HepG2 (cell line): ENCODE measurements around the gene KDM7A. TPM values are rescaled to one million over a fixed set of nuclear protein-coding genes. Genes with fewer than 3 reads are reported as not detected.
A peak's percentile ranks its signal among the peaks of the same experiment; 100 is the strongest.

Source experiments
- ATM ChIP-seq: fragments of 450-650 bp; IDR thresholded peaks from 2 replicates; pipeline ENCODE4 v1.7.1; 2017; ENCODE audit warnings: mild to moderate bottlenecking, borderline replicate concordance
- EED ChIP-seq: sonication (generic); formaldehyde crosslinking; IDR thresholded peaks from 2 replicates; pipeline ENCODE4 v1.5.0; 2020; ENCODE audit warnings: mild to moderate bottlenecking, missing genetic modification reagents
- FOXK2 ChIP-seq: fragments of 450-650 bp; IDR thresholded peaks from 2 replicates; pipeline ENCODE4 v1.6.1; 2016
- FOXO4 ChIP-seq: sonication (generic); formaldehyde crosslinking; conservative IDR thresholded peaks from 2 replicates; pipeline ENCODE4 v1.8.1; 2023; ENCODE audit warnings: missing genetic modification reagents
- GPBP1L1 ChIP-seq: sonication (generic); formaldehyde crosslinking; IDR thresholded peaks from 2 replicates; pipeline ENCODE4 v1.5.0; 2020; ENCODE audit warnings: mild to moderate bottlenecking, missing genetic modification reagents
- IRF9 ChIP-seq: sonication (generic); formaldehyde crosslinking; IDR thresholded peaks from 2 replicates; pipeline ENCODE4 v1.8.0; 2022; ENCODE audit warnings: missing genetic modification reagents, mild to moderate bottlenecking, borderline replicate concordance
- KMT2A ChIP-seq: sonication (generic); formaldehyde crosslinking; IDR thresholded peaks from 2 replicates; pipeline ENCODE4 v1.4.0; 2020; ENCODE audit warnings: missing genetic modification reagents
- MXI1 ChIP-seq: IDR thresholded peaks from 3 replicates; pipeline ENCODE4 v1.6.1; 2012; ENCODE audit warnings: low read depth, low read length, inconsistent platforms, borderline replicate concordance
- MYNN ChIP-seq: sonication (generic); formaldehyde crosslinking; IDR thresholded peaks from 2 replicates; pipeline ENCODE4 v1.4.0; 2020; ENCODE audit warnings: mild to moderate bottlenecking, low read depth, missing genetic modification reagents
- NFATC3 ChIP-seq: sonication (generic); formaldehyde crosslinking; IDR thresholded peaks from 2 replicates; pipeline ENCODE4 v1.5.1; 2020; ENCODE audit warnings: mild to moderate bottlenecking, missing genetic modification reagents
- NFYC ChIP-seq: IDR thresholded peaks from 2 replicates; pipeline ENCODE4 v1.6.1; 2016; ENCODE audit warnings: missing genetic modification reagents, missing compliant biosample characterization
- RXRA ChIP-seq: sonication (generic); formaldehyde crosslinking; IDR thresholded peaks from 2 replicates; pipeline ENCODE4 v1.5.1; 2020; ENCODE audit warnings: missing genetic modification reagents
- SIN3B ChIP-seq: fragments of 150-350 bp; IDR thresholded peaks from 2 replicates; pipeline ENCODE4 v1.6.1; 2014; ENCODE audit warnings: low read length
- SPEN ChIP-seq: sonication (generic); formaldehyde crosslinking; IDR thresholded peaks from 2 replicates; pipeline ENCODE4 v1.5.1; 2020; ENCODE audit warnings: low read depth, mild to moderate bottlenecking, missing genetic modification reagents
- TEAD2 ChIP-seq: sonication (generic); formaldehyde crosslinking; IDR thresholded peaks from 2 replicates; pipeline ENCODE4 v1.9.0; 2021; ENCODE audit warnings: missing genetic modification reagents
- WIZ ChIP-seq: sonication (generic); formaldehyde crosslinking; IDR thresholded peaks from 2 replicates; pipeline ENCODE4 v1.5.1; 2020; ENCODE audit warnings: mild to moderate bottlenecking, missing genetic modification reagents
- ZBTB8A ChIP-seq: sonication (generic); formaldehyde crosslinking; IDR thresholded peaks from 2 replicates; pipeline ENCODE4 v1.4.0; 2020; ENCODE audit warnings: mild to moderate bottlenecking, low read depth, missing genetic modification reagents, borderline replicate concordance
- ZFP82 ChIP-seq: sonication (generic); formaldehyde crosslinking; IDR thresholded peaks from 2 replicates; pipeline ENCODE4 v1.5.1; 2020; ENCODE audit warnings: mild to moderate bottlenecking, missing genetic modification reagents, borderline replicate concordance
- ZNF136 ChIP-seq: sonication (generic); formaldehyde crosslinking; IDR thresholded peaks from 2 replicates; pipeline ENCODE4 v1.8.1; 2022; ENCODE audit warnings: low read depth, mild to moderate bottlenecking, moderate library complexity, missing genetic modification reagents
- ZNF143 ChIP-seq: sonication (generic); formaldehyde crosslinking; IDR thresholded peaks from 2 replicates; pipeline ENCODE4 v1.4.0; 2020; ENCODE audit warnings: missing genetic modification reagents
- ZNF274 ChIP-seq: sonication (generic); formaldehyde crosslinking; IDR thresholded peaks from 2 replicates; pipeline ENCODE4 v1.5.1; 2020; ENCODE audit warnings: mild to moderate bottlenecking, missing genetic modification reagents
- ZNF292 ChIP-seq: sonication (generic); formaldehyde crosslinking; IDR thresholded peaks from 2 replicates; pipeline ENCODE4 v1.8.1; 2022; ENCODE audit warnings: mild to moderate bottlenecking, low read depth, missing genetic modification reagents, borderline replicate concordance
- ZNF570 ChIP-seq: sonication (generic); formaldehyde crosslinking; IDR thresholded peaks from 2 replicates; pipeline ENCODE4 v1.4.0; 2020; ENCODE audit warnings: mild to moderate bottlenecking, missing genetic modification reagents, borderline replicate concordance
- ZNF589 ChIP-seq: sonication (generic); formaldehyde crosslinking; conservative IDR thresholded peaks from 2 replicates; pipeline ENCODE4 v1.8.0; 2022; ENCODE audit warnings: mild to moderate bottlenecking, moderate library complexity, missing genetic modification reagents
- ZNF670 ChIP-seq: sonication (generic); formaldehyde crosslinking; IDR thresholded peaks from 2 replicates; pipeline ENCODE4 v1.8.0; 2022; ENCODE audit warnings: mild to moderate bottlenecking, missing genetic modification reagents, borderline replicate concordance
- ZNF720 ChIP-seq: sonication (generic); formaldehyde crosslinking; IDR thresholded peaks from 2 replicates; pipeline ENCODE4 v1.4.0; 2020; ENCODE audit warnings: missing genetic modification reagents
- ZNF841 ChIP-seq: sonication (generic); formaldehyde crosslinking; IDR thresholded peaks from 2 replicates; pipeline ENCODE4 v1.8.1; 2023; ENCODE audit warnings: missing genetic modification reagents, borderline replicate concordance
- ZSCAN12 ChIP-seq: sonication (generic); formaldehyde crosslinking; IDR thresholded peaks from 2 replicates; pipeline ENCODE4 v1.9.0; 2021; ENCODE audit warnings: mild to moderate bottlenecking, missing genetic modification reagents
- ZSCAN29 ChIP-seq: sonication (generic); formaldehyde crosslinking; conservative IDR thresholded peaks from 2 replicates; pipeline ENCODE4 v1.4.0; 2020; ENCODE audit warnings: mild to moderate bottlenecking, missing genetic modification reagents
- polyA plus RNA-seq, 8 experiments: library from polyadenylated mRNA; depleted of rRNA in 3 of 8; stranded (reverse) in 7 of 8; unstranded in 1 of 8; fragments of >200 nt; fragmentation: Illumina TruSeq in 4 of 8; extraction: Trizol in 4 of 8; gene quantifications; 2 replicates each; pipeline versions ENCODE4 v1.2.1 to v1.2.3, GENCODE V29; 2011 to 2016; ENCODE audit warnings: low read depth in 4 of 8, missing spikeins in 1 of 8, mixed read lengths in 1 of 8; ENCODE audit not compliant: insufficient read depth in 1 of 8
- total RNA-seq, 5 experiments: library from RNA; depleted of rRNA; stranded (reverse); fragments of >200 nt; fragmentation: Illumina TruSeq; extraction: Trizol; gene quantifications; 2 replicates each; pipeline ENCODE4 v1.2.3, GENCODE V29; 2016; ENCODE audit warnings: low read depth in 1 of 5

Gene KDM7A
- total and polyA plus RNA-seq, 2 of the 13 experiments (the other 11 are each of a cell fraction or from before 2014, with no cell fraction given) = 10.8 to 16.8 TPM

GRCh38 chr7:140225562-140226249 lies 48.9 kb upstream of the KDM7A start (continued):
- 0 out of 2 replicates have a peak, but pooled peaks have one; percentile 48 for TF ChIP-seq ZSCAN29 (CRISPR knock-in tag)
- TF ChIP-seq ZNF841 (CRISPR knock-in tag) = no peak
- no peak for TF ChIP-seq SPEN (CRISPR knock-in tag)
- TF ChIP-seq ZSCAN12 (CRISPR knock-in tag) = no peak
- no peak for TF ChIP-seq ZNF274
- TF ChIP-seq EED (CRISPR knock-in tag) = no peak
- TF ChIP-seq IRF9 (CRISPR knock-in tag) = no peak
- no peak for TF ChIP-seq ATM
- no peak for TF ChIP-seq MYNN (CRISPR knock-in tag)
- no peak for TF ChIP-seq ZNF136 (CRISPR knock-in tag)
- no peak for TF ChIP-seq FOXO4 (CRISPR knock-in tag)
- peak; percentile 63; the same call in 1 of the 2 replicates for TF ChIP-seq ZNF292 (CRISPR knock-in tag)
- no peak for TF ChIP-seq GPBP1L1 (CRISPR knock-in tag)
- no peak for TF ChIP-seq ZNF670
- TF ChIP-seq TEAD2 (CRISPR knock-in tag) = no peak
- TF ChIP-seq ZNF589 (CRISPR knock-in tag) = no peak
- no peak for TF ChIP-seq NFYC (CRISPR knock-in tag)
- no peak for TF ChIP-seq ZNF720
- no peak for TF ChIP-seq ZNF570 (CRISPR knock-in tag)
- peak; percentile 44; the same call in 1 of the 3 replicates for TF ChIP-seq MXI1
- no peak for TF ChIP-seq ZBTB8A (CRISPR knock-in tag)
- TF ChIP-seq ZNF143 (CRISPR knock-in tag) = no peak
- TF ChIP-seq NFATC3 = no peak
- TF ChIP-seq ZFP82 (CRISPR knock-in tag) = no peak
- TF ChIP-seq FOXK2 = no peak
- no peak for TF ChIP-seq RXRA (CRISPR knock-in tag)
- TF ChIP-seq WIZ (CRISPR knock-in tag) = no peak
- no peak for TF ChIP-seq KMT2A (CRISPR knock-in tag)
- TF ChIP-seq SIN3B = no peak
